Neuron (in vitro differentiated cells): ENCODE data around the gene PLEKHM1.

Experiments used
- H2AFZ ChIP-seq: one replicate; pipeline ENCODE4 v1.6.1; 2013; ENCODE audit warnings: low read depth, mild to moderate bottlenecking, inconsistent platforms, low read length, moderate library complexity
- H3K27me3 ChIP-seq: one replicate; pipeline ENCODE4 v1.6.1; 2013; ENCODE audit warnings: low read length; ENCODE audit not compliant: insufficient read depth
- H3K36me3 ChIP-seq: one replicate; pipeline ENCODE4 v1.6.1; 2013; ENCODE audit warnings: low read length; ENCODE audit not compliant: insufficient read depth
- H3K4me1 ChIP-seq: one replicate; pipeline ENCODE4 v1.6.1; 2013; ENCODE audit warnings: low read length; ENCODE audit not compliant: insufficient read depth
- H3K4me3 ChIP-seq: 2 replicates; pipeline ENCODE4 v1.5.1; 2013; ENCODE audit warnings: mild to moderate bottlenecking, low read length, moderate library complexity
- H3K9me3 ChIP-seq: one replicate; pipeline ENCODE4 v1.6.1; 2013; ENCODE audit warnings: low read length

Gene PLEKHM1

GRCh38 chr17:45403906-45404490 lies 86.5 kb downstream of the PLEKHM1 start:
- Histone ChIP-seq H3K36me3 (no peaks in the 10 kb centered on the region), H3K9me3 (no peaks in the 10 kb centered on the region), H3K27me3 (no peaks in the 10 kb centered on the region), H3K4me3 (no peak overlapping the region), H2AFZ (no peak overlapping the region), H3K4me1 (no peaks in the 10 kb centered on the region)

GRCh38 chr17:45402916-45403315 lies 87.6 kb downstream of the PLEKHM1 start:
- Histone ChIP-seq H3K9me3 (no peaks in the 10 kb centered on the region), H2AFZ (no peak overlapping the region), H3K4me1 (no peaks in the 10 kb centered on the region), H3K4me3 (no peak overlapping the region), H3K27me3 (no peaks in the 10 kb centered on the region), H3K36me3 (no peaks in the 10 kb centered on the region)

- Histone ChIP-seq H3K9me3 (peaks cover 3% of the 10 kb centered on the region), H3K27me3 (no peaks in the 10 kb centered on the region), H3K36me3 (no peaks in the 10 kb centered on the region), H3K4me1 (no peaks in the 10 kb centered on the region), H2AFZ (no peak overlapping the region), H3K4me3 (no peak overlapping the region)
These were observed 91.7 kb downstream of the PLEKHM1 start for GRCh38 chr17:45398800-45399199.

GRCh38 chr17:45397796-45398195 lies 92.7 kb downstream of the PLEKHM1 start:
- H3K4me1 ChIP-seq: no peaks in the 10 kb centered on the region
- no peaks in the 10 kb centered on the region for H3K27me3 ChIP-seq
- no peaks in the 10 kb centered on the region for H3K36me3 ChIP-seq
- no peak overlapping the region for H3K4me3 ChIP-seq
- no peak overlapping the region for H2AFZ ChIP-seq
- H3K9me3 ChIP-seq: peaks cover 3% of the 10 kb centered on the region

- H3K4me1 ChIP-seq: no peaks in the 10 kb centered on the region
- H3K27me3 ChIP-seq: no peaks in the 10 kb centered on the region
- no peak overlapping the region for H2AFZ ChIP-seq
- H3K36me3 ChIP-seq: no peaks in the 10 kb centered on the region
- no peak overlapping the region for H3K4me3 ChIP-seq
- peaks cover 3% of the 10 kb centered on the region for H3K9me3 ChIP-seq
These were observed 93.9 kb downstream of the PLEKHM1 start for GRCh38 chr17:45396496-45397205.

- Histone ChIP-seq H3K4me1 (no peaks in the 10 kb centered on the region), H3K4me3 (no peak overlapping the region), H2AFZ (no peak overlapping the region), H3K27me3 (peaks cover 1% of the 10 kb centered on the region), H3K36me3 (no peaks in the 10 kb centered on the region), H3K9me3 (peaks cover 3% of the 10 kb centered on the region)
These were observed 94.7 kb downstream of the PLEKHM1 start for GRCh38 chr17:45395569-45396415.

- no peaks in the 10 kb centered on the region for H3K4me1 ChIP-seq
- peaks cover 2% of the 10 kb centered on the region for H3K27me3 ChIP-seq
- no peak overlapping the region for H2AFZ ChIP-seq
- no peaks in the 10 kb centered on the region for H3K36me3 ChIP-seq
- H3K4me3 ChIP-seq: no peak overlapping the region
- H3K9me3 ChIP-seq: peaks cover 3% of the 10 kb centered on the region
These were observed 95.5 kb downstream of the PLEKHM1 start for GRCh38 chr17:45394913-45395568.

- Histone ChIP-seq H3K9me3 (peaks cover 3% of the 10 kb centered on the region), H3K36me3 (no peaks in the 10 kb centered on the region), H3K4me3 (no peak overlapping the region), H2AFZ (no peak overlapping the region), H3K27me3 (peaks cover 5% of the 10 kb centered on the region), H3K4me1 (no peaks in the 10 kb centered on the region)
These were observed 96.0 kb downstream of the PLEKHM1 start for GRCh38 chr17:45394564-45394912.

GRCh38 chr17:45394091-45394490 lies 96.4 kb downstream of the PLEKHM1 start:
- Histone ChIP-seq H3K4me1 (no peaks in the 10 kb centered on the region), H3K4me3 (no peak overlapping the region), H3K9me3 (peaks cover 3% of the 10 kb centered on the region), H3K36me3 (no peaks in the 10 kb centered on the region), H3K27me3 (peaks cover 9% of the 10 kb centered on the region), H2AFZ (no peak overlapping the region)

- no peaks in the 10 kb centered on the region for H3K36me3 ChIP-seq
- H3K27me3 ChIP-seq: peaks cover 9% of the 10 kb centered on the region
- peaks cover 3% of the 10 kb centered on the region for H3K9me3 ChIP-seq
- no peak overlapping the region for H2AFZ ChIP-seq
- no peaks in the 10 kb centered on the region for H3K4me1 ChIP-seq
- no peak overlapping the region for H3K4me3 ChIP-seq
These were observed 97.1 kb downstream of the PLEKHM1 start for GRCh38 chr17:45393411-45393810.

- Histone ChIP-seq H3K4me3 (no peak overlapping the region), H3K4me1 (no peaks in the 10 kb centered on the region), H3K27me3 (peaks cover 9% of the 10 kb centered on the region), H3K9me3 (peaks cover 3% of the 10 kb centered on the region), H2AFZ (no peak overlapping the region), H3K36me3 (no peaks in the 10 kb centered on the region)
These were observed 98.6 kb downstream of the PLEKHM1 start for GRCh38 chr17:45391918-45392317.

- Histone ChIP-seq H3K4me1 (no peaks in the 10 kb centered on the region), H2AFZ (no peak overlapping the region), H3K36me3 (no peaks in the 10 kb centered on the region), H3K27me3 (peaks cover 9% of the 10 kb centered on the region), H3K4me3 (no peak overlapping the region), H3K9me3 (peaks cover 3% of the 10 kb centered on the region)
These were observed 99.2 kb downstream of the PLEKHM1 start for GRCh38 chr17:45391291-45391690.

GRCh38 chr17:45389354-45389753 lies 101.2 kb downstream of the PLEKHM1 start:
- no peaks in the 10 kb centered on the region for H3K36me3 ChIP-seq
- peaks cover 9% of the 10 kb centered on the region for H3K27me3 ChIP-seq
- H3K9me3 ChIP-seq: no peaks in the 10 kb centered on the region
- no peak overlapping the region for H2AFZ ChIP-seq
- no peaks in the 10 kb centered on the region for H3K4me1 ChIP-seq
- no peak overlapping the region for H3K4me3 ChIP-seq
